Liver (tissue), 9 donors: Measurements from ENCODE around the gene ABHD17C. TPM values are rescaled to one million over a fixed set of nuclear protein-coding genes. Genes with fewer than 3 reads are reported as not detected.

Experiments used
- DNase-seq: peaks from one replicate; pipeline ENCODE4 v3.0.0-alpha.2; 2017; ENCODE audit warnings: low spot score
- H3K27ac ChIP-seq, 2 donors: one replicate each; pipeline ENCODE4 v1.7.0; 2013; ENCODE audit warnings: inconsistent platforms in 2 of 2, low read length in 2 of 2, control low read depth in 1 of 2, low read depth in 1 of 2, mild to moderate bottlenecking in 1 of 2
- H3K27me3 ChIP-seq, 4 donors: one replicate each; pipeline versions ENCODE4 v1.6.1 to v1.7.0; 2013; ENCODE audit warnings: low read length in 3 of 4, inconsistent platforms in 1 of 4, mild to moderate bottlenecking in 1 of 4, moderate library complexity in 1 of 4; ENCODE audit not compliant: control insufficient read depth in 4 of 4, insufficient read depth in 4 of 4
- H3K36me3 ChIP-seq, 4 donors: one replicate each; pipeline versions ENCODE4 v1.6.1 to v1.7.0; 2013; ENCODE audit warnings: low read length in 3 of 4, mild to moderate bottlenecking in 3 of 4, low read depth in 1 of 4, moderate library complexity in 1 of 4; ENCODE audit not compliant: control insufficient read depth in 4 of 4, insufficient read depth in 3 of 4
- H3K4me1 ChIP-seq, 4 donors: one replicate each; pipeline versions ENCODE4 v1.6.1 to v1.7.0; 2013; ENCODE audit warnings: low read length in 3 of 4, mild to moderate bottlenecking in 3 of 4, moderate library complexity in 1 of 4; ENCODE audit not compliant: control insufficient read depth in 4 of 4, insufficient read depth in 4 of 4
- H3K4me3 ChIP-seq, 3 donors: one replicate each; pipeline versions ENCODE4 v1.6.1 to v1.7.0; 2013; ENCODE audit warnings: low read length in 3 of 3, control low read depth in 1 of 3, low read depth in 1 of 3, mild to moderate bottlenecking in 1 of 3
- H3K9ac ChIP-seq, 2 donors: one replicate each; pipeline ENCODE4 v1.7.0; 2013; ENCODE audit warnings: low read length in 2 of 2, mild to moderate bottlenecking in 2 of 2, moderate library complexity in 2 of 2, control low read depth in 1 of 2, low read depth in 1 of 2
- H3K9me3 ChIP-seq, 4 donors: one replicate each; pipeline versions ENCODE4 v1.6.1 to v1.7.0; 2013; ENCODE audit warnings: low read length in 3 of 4; ENCODE audit not compliant: control insufficient read depth in 4 of 4
- ATF3 ChIP-seq: IDR thresholded peaks from 2 replicates; pipeline ENCODE4 v1.6.1; 2016; ENCODE audit warnings: antibody characterized with exemption
- CTCF ChIP-seq: fragments of 150-350 bp; IDR thresholded peaks from 2 replicates; pipeline ENCODE4 v1.5.1; 2017; ENCODE audit warnings: improper control_type of control experiment, low read depth, low read length; ENCODE audit not compliant: missing input control
- EGR1 ChIP-seq, 2 donors: IDR thresholded peaks; 2 replicates each; pipeline ENCODE4 v1.6.1; 2016 to 2018; ENCODE audit warnings: antibody characterized with exemption in 2 of 2, low read depth in 2 of 2
- FOXA1 ChIP-seq: IDR thresholded peaks from 2 replicates; pipeline ENCODE4 v1.6.1; 2016; ENCODE audit warnings: antibody characterized with exemption
- FOXA2 ChIP-seq: IDR thresholded peaks from 2 replicates; pipeline ENCODE4 v1.6.1; 2016; ENCODE audit warnings: antibody characterized with exemption
- GABPA ChIP-seq, 2 donors: IDR thresholded peaks in 1 of 2; conservative IDR thresholded peaks in 1 of 2; 2 replicates each; pipeline ENCODE4 v1.6.1; 2016; ENCODE audit warnings: antibody characterized with exemption in 2 of 2, mild to moderate bottlenecking in 1 of 2, moderate library complexity in 1 of 2
- HNF4A ChIP-seq, 2 donors: conservative IDR thresholded peaks; 2 replicates each; pipeline ENCODE4 v1.6.1; 2016; ENCODE audit warnings: antibody characterized with exemption in 2 of 2, mild to moderate bottlenecking in 2 of 2
- HNF4G ChIP-seq: IDR thresholded peaks from 2 replicates; pipeline ENCODE4 v1.6.1; 2016; ENCODE audit warnings: antibody characterized with exemption
- JUND ChIP-seq, 2 donors: IDR thresholded peaks; 2 replicates each; pipeline ENCODE4 v1.6.1; 2016; ENCODE audit warnings: antibody characterized with exemption in 2 of 2
- MAX ChIP-seq: IDR thresholded peaks from 2 replicates; pipeline ENCODE4 v1.6.1; 2016; ENCODE audit warnings: antibody characterized with exemption
- NR2F2 ChIP-seq: IDR thresholded peaks from 2 replicates; pipeline ENCODE4 v1.6.1; 2016; ENCODE audit warnings: antibody characterized with exemption
- RAD21 ChIP-seq, 2 donors: IDR thresholded peaks; 2 replicates each; pipeline ENCODE4 v1.6.1; 2016; ENCODE audit warnings: antibody characterized with exemption in 2 of 2, mild to moderate bottlenecking in 2 of 2
- REST ChIP-seq: IDR thresholded peaks from 2 replicates; pipeline ENCODE4 v1.6.1; 2016; ENCODE audit warnings: antibody characterized with exemption, mild to moderate bottlenecking
- SP1 ChIP-seq: IDR thresholded peaks from 2 replicates; pipeline ENCODE4 v1.6.1; 2018; ENCODE audit warnings: antibody characterized with exemption, mild to moderate bottlenecking
- TAF1 ChIP-seq: conservative IDR thresholded peaks from 2 replicates; pipeline ENCODE4 v1.6.1; 2016; ENCODE audit warnings: antibody characterized with exemption, mild to moderate bottlenecking
- YY1 ChIP-seq: IDR thresholded peaks from 2 replicates; pipeline ENCODE4 v1.6.1; 2016; ENCODE audit warnings: antibody characterized with exemption, mild to moderate bottlenecking
- ZBTB33 ChIP-seq: IDR thresholded peaks from 2 replicates; pipeline ENCODE4 v1.6.1; 2016; ENCODE audit warnings: antibody characterized with exemption
- WGBS: extraction: QIAGEN DNeasy Blood & Tissue Kit; methylation state at CpG from one replicate; pipeline ENCODE4 v1.1.7; 2013; 5-methylcytosine and 5-hydroxymethylcytosine counted together
- polyA plus RNA-seq, 2 donors: library from polyadenylated mRNA; stranded (reverse) in 1 of 2; unstranded in 1 of 2; fragments of 200-250 nt in 1 of 2; fragments of >200 nt in 1 of 2; fragmentation: Nextera tagmentation in 1 of 2; extraction: Ambion mirVana in 1 of 2; gene quantifications; one replicate each; pipeline versions ENCODE4 v1.2.1 to v1.2.3, GENCODE V29; 2013 to 2015
- total RNA-seq, 2 donors: library from RNA; depleted of rRNA; stranded (reverse); fragments of >200 nt; gene quantifications; one replicate each; pipeline ENCODE4 v1.2.3, GENCODE V29; 2014
- donor health status: healthy.
- donor health status: healthy.
- donor health status: healthy.
- donor health status: healthy.
- donor health status: healthy.

ABHD17C gene
- total and polyA plus RNA-seq, 4 donors, result 0.79 to 3.0 (median 2.0) TPM

- no peaks in the 10 kb centered on the region for H3K27me3 ChIP-seq
- H3K4me1 ChIP-seq, result no peaks in the 10 kb centered on the region
- no peak for DNase-seq
- 80% methylated on average over 7 of the region's 7 CpGs for WGBS
- H3K9ac ChIP-seq, result no peak overlapping the region
- TF ChIP-seq JUND (IDR thresholded peaks at IDR 0.05) (no peak), RAD21 (IDR thresholded peaks at IDR 0.05) (no peak), ATF3 (no peak), TAF1 (no peak), NR2F2 (no peak), HNF4A (conservative IDR thresholded peaks at IDR 0.05) (no peak), MAX (no peak), EGR1 (IDR thresholded peaks at IDR 0.05; ENCODE audit: low read depth in 2 of 2) (no peak), ZBTB33 (no peak), GABPA (IDR thresholded peaks at IDR 0.05 in 1 of 2, conservative IDR thresholded peaks at IDR 0.05 in 1 of 2) (no peak)
- H3K36me3 ChIP-seq, result no peaks in the 10 kb centered on the region
- no peak overlapping the region for H3K27ac ChIP-seq
- no peaks in the 10 kb centered on the region for H3K9me3 ChIP-seq
- no peak overlapping the region for H3K4me3 ChIP-seq
Measured at GRCh38 chr15:80679167-80679803, 15.8 kb upstream of the ABHD17C start.

- Histone ChIP-seq H3K9me3 (no peaks in the 10 kb centered on the region), H3K27ac (no peak overlapping the region), H3K36me3 (no peaks in the 10 kb centered on the region), H3K4me1 (no peaks in the 10 kb centered on the region), H3K27me3 (no peaks in the 10 kb centered on the region), H3K9ac (no peak overlapping the region), H3K4me3 (no peak overlapping the region)
- 39% methylated on average over 2 of the region's 2 CpGs for WGBS
- TF ChIP-seq CTCF (no peak), FOXA2 (no peak), FOXA1 (no peak), HNF4G (no peak), HNF4A (conservative IDR thresholded peaks at IDR 0.05) (no peak)
- DNase-seq, result no peak
Measured at GRCh38 chr15:80679804-80680175, 15.3 kb upstream of the ABHD17C start.

- H3K9me3 ChIP-seq, result no peaks in the 10 kb centered on the region
- H3K27ac ChIP-seq, result no peak overlapping the region
- DNase-seq, result no peak
- 73% methylated on average over 4 of the region's 4 CpGs for WGBS
- H3K36me3 ChIP-seq, result no peaks in the 10 kb centered on the region
- no peak overlapping the region for H3K4me3 ChIP-seq
- no peak overlapping the region for H3K9ac ChIP-seq
- H3K27me3 ChIP-seq, result no peaks in the 10 kb centered on the region
- no peaks in the 10 kb centered on the region for H3K4me1 ChIP-seq
- TF ChIP-seq ATF3 (no peak), REST (no peak), EGR1 (IDR thresholded peaks at IDR 0.05; ENCODE audit: low read depth in 2 of 2) (no peak), RAD21 (IDR thresholded peaks at IDR 0.05) (no peak), YY1 (no peak), FOXA2 (no peak), SP1 (no peak), JUND (IDR thresholded peaks at IDR 0.05) (no peak), HNF4G (no peak), HNF4A (conservative IDR thresholded peaks at IDR 0.05) (no peak), FOXA1 (no peak), ZBTB33 (no peak)
Measured at GRCh38 chr15:80682201-80682600, 12.9 kb upstream of the ABHD17C start.
